ENCODE results near the gene ASPN. TPM values are rescaled to one million over a fixed set of nuclear protein-coding genes. Genes with fewer than 3 reads are reported as not detected.

The ASPN gene
- total RNA-seq, 1 experiment from 2014 or later = 0.26 TPM

- no peaks in the 10 kb centered on the region for H3K9me3 ChIP-seq (ENCODE audit: low read depth, low read length, poor library complexity, severe bottlenecking)
- H3K27me3 ChIP-seq (replicated peaks; ENCODE audit: insufficient read depth, low read depth, low read length, poor library complexity) = no peaks in the 10 kb centered on the region
- POLR2A ChIA-PET (ENCODE audit: low non-redundant PET) = no interaction called here
- no peak for DNase-seq (ENCODE audit: low spot score)
- BruUV-seq (replicated peaks) = no TSS peak
- CTCF ChIA-PET = no interaction called here
- peaks cover 18% of the 10 kb centered on the region for H3K4me1 ChIP-seq (ENCODE audit: insufficient read depth, low read length, poor library complexity, severe bottlenecking)
- no peaks in the 10 kb centered on the region for H3K36me3 ChIP-seq (ENCODE audit: insufficient read depth, low read length, poor library complexity, severe bottlenecking)
- no peak overlapping the region for H3K27ac ChIP-seq (ENCODE audit: low read depth, low read length, poor library complexity, severe bottlenecking)
- TF ChIP-seq CTCF (conservative IDR thresholded peaks at IDR 0.05; ENCODE audit: low read depth, low read length) (no peak), EZH2 (IDR thresholded peaks at IDR 0.05; ENCODE audit: borderline replicate concordance, low read depth, low read length, poor library complexity, severe bottlenecking) (no peak)
- H3K4me3 ChIP-seq (ENCODE audit: low read depth, low read length, poor library complexity, severe bottlenecking) = no peak overlapping the region
- intact Hi-C loops (cut with micrococcal nuclease; ENCODE audit: unreplicated experiment) = no loop called here
Observed at GRCh38 chr9:92484563-92484962, 2.3 kb upstream of the ASPN start.

GRCh38 chr9:92483627-92484545, 1.6 kb upstream of the ASPN start:
- no peak overlapping the region for H3K4me3 ChIP-seq (ENCODE audit: low read depth, low read length, poor library complexity, severe bottlenecking)
- no peaks in the 10 kb centered on the region for H3K9me3 ChIP-seq (ENCODE audit: low read depth, low read length, poor library complexity, severe bottlenecking)
- TF ChIP-seq EZH2 (IDR thresholded peaks at IDR 0.05; ENCODE audit: borderline replicate concordance, low read depth, low read length, poor library complexity, severe bottlenecking) = no peak
- TF ChIP-seq CTCF (conservative IDR thresholded peaks at IDR 0.05; ENCODE audit: low read depth, low read length) = no peak
- ChIA-PET CTCF (no interaction called here), POLR2A (ENCODE audit: low non-redundant PET) (no interaction called here)
- intact Hi-C loops (cut with micrococcal nuclease; ENCODE audit: unreplicated experiment) = no loop called here
- no peak overlapping the region for H3K27ac ChIP-seq (ENCODE audit: low read depth, low read length, poor library complexity, severe bottlenecking)
- H3K27me3 ChIP-seq (replicated peaks; ENCODE audit: insufficient read depth, low read depth, low read length, poor library complexity) = no peaks in the 10 kb centered on the region
- no TSS peak for BruUV-seq (replicated peaks)
- no peaks in the 10 kb centered on the region for H3K36me3 ChIP-seq (ENCODE audit: insufficient read depth, low read length, poor library complexity, severe bottlenecking)
- DNase-seq (ENCODE audit: low spot score) = peak; percentile 54
- peaks cover 18% of the 10 kb centered on the region for H3K4me1 ChIP-seq (ENCODE audit: insufficient read depth, low read length, poor library complexity, severe bottlenecking)

GRCh38 chr9:92482805-92483204, 499 bp upstream of the ASPN start:
- CTCF ChIA-PET = no interaction called here

More at GRCh38 chr9:92482805-92483204, 499 bp upstream of the ASPN start:
- no TSS peak for BruUV-seq (replicated peaks)
- Histone ChIP-seq H3K9me3 (ENCODE audit: low read depth, low read length, poor library complexity, severe bottlenecking) (no peaks in the 10 kb centered on the region), H3K4me1 (ENCODE audit: insufficient read depth, low read length, poor library complexity, severe bottlenecking) (peaks cover 18% of the 10 kb centered on the region), H3K36me3 (ENCODE audit: insufficient read depth, low read length, poor library complexity, severe bottlenecking) (no peaks in the 10 kb centered on the region), H3K4me3 (ENCODE audit: low read depth, low read length, poor library complexity, severe bottlenecking) (no peak overlapping the region), H3K27ac (ENCODE audit: low read depth, low read length, poor library complexity, severe bottlenecking) (no peak overlapping the region), H3K27me3 (replicated peaks; ENCODE audit: insufficient read depth, low read depth, low read length, poor library complexity) (no peaks in the 10 kb centered on the region)
- POLR2A ChIA-PET (ENCODE audit: low non-redundant PET) = interaction anchor here (0.6 kb wide), 1 partner anchor 546 kb away, joined by 3 read pairs; no protein-coding TSS in a partner anchor
- intact Hi-C loops (cut with micrococcal nuclease; ENCODE audit: unreplicated experiment) = no loop called here
- TF ChIP-seq EZH2 (IDR thresholded peaks at IDR 0.05; ENCODE audit: borderline replicate concordance, low read depth, low read length, poor library complexity, severe bottlenecking) (no peak), CTCF (conservative IDR thresholded peaks at IDR 0.05; ENCODE audit: low read depth, low read length) (no peak)
- DNase-seq (ENCODE audit: low spot score) = no peak

All from A673 (cell line).